Measurements from ENCODE around the gene BET1L.
A peak's percentile ranks its signal among the peaks of the same experiment; 100 is the strongest.

Gene BET1L

GRCh38 chr11:209275-210121 is 2.3 kb upstream of the BET1L start:
- peak; percentile 21 for DNase-seq

GRCh38 chr11:208917-209260 is 1.7 kb upstream of the BET1L start:
- DNase-seq, result no peak

GRCh38 chr11:208181-208916 is 1.1 kb upstream of the BET1L start:
- DNase-seq, result peak; percentile 80

- peak; percentile 47 for DNase-seq
Measured at GRCh38 chr11:207863-208180, 623 bp upstream of the BET1L start.

- peak; percentile 24 for DNase-seq
Measured at GRCh38 chr11:206526-207207, 532 bp downstream of the BET1L start.

GRCh38 chr11:206002-206384 is 1.2 kb downstream of the BET1L start:
- no peak for DNase-seq

GRCh38 chr11:205221-206001 is 1.8 kb downstream of the BET1L start:
- no peak for DNase-seq

GRCh38 chr11:204587-205109 is 2.6 kb downstream of the BET1L start:
- DNase-seq, result no peak

GRCh38 chr11:203945-204586 is 3.1 kb downstream of the BET1L start:
- no peak for DNase-seq

- no peak for DNase-seq
Measured at GRCh38 chr11:203056-203944, 3.9 kb downstream of the BET1L start.

- DNase-seq, result no peak
Measured at GRCh38 chr11:202490-202889, 4.7 kb downstream of the BET1L start.

- DNase-seq, result no peak
Measured at GRCh38 chr11:201966-202365, 5.2 kb downstream of the BET1L start.

- no peak for DNase-seq
Measured at GRCh38 chr11:200224-201003, 6.8 kb downstream of the BET1L start.

GRCh38 chr11:199782-200181 is 7.4 kb downstream of the BET1L start:
- no peak for DNase-seq

- DNase-seq, result no peak
Measured at GRCh38 chr11:199004-199581, 8.1 kb downstream of the BET1L start.

GRCh38 chr11:198236-198806 is 8.9 kb downstream of the BET1L start:
- DNase-seq, result no peak

- no peak for DNase-seq
Measured at GRCh38 chr11:197741-198235, 9.4 kb downstream of the BET1L start.

GRCh38 chr11:196786-197731 is 10.1 kb downstream of the BET1L start:
- no peak for DNase-seq
